ENCODE data around the gene SLC16A8.
"Not testable (repeated sequence)": the region's sequence is repeated elsewhere in the genome, so short reads cannot be mapped to it uniquely, and the experiment has no call there.

The SLC16A8 gene

GRCh38 chr22:38081636-38081940, 2.4 kb downstream of the SLC16A8 start:
- no peak for DNase-seq (ENCODE audit: low spot score)
- in situ Hi-C loops (cut with MboI; ENCODE audit: low sequenced_read_pairs, unreplicated experiment): no loop called here
- TF ChIP-seq CTCF (IDR thresholded peaks at IDR 0.05; ENCODE audit: borderline replicate concordance, control extremely low read depth, extremely low read depth, insufficient read depth, missing control alignments): no peak

DNA sequence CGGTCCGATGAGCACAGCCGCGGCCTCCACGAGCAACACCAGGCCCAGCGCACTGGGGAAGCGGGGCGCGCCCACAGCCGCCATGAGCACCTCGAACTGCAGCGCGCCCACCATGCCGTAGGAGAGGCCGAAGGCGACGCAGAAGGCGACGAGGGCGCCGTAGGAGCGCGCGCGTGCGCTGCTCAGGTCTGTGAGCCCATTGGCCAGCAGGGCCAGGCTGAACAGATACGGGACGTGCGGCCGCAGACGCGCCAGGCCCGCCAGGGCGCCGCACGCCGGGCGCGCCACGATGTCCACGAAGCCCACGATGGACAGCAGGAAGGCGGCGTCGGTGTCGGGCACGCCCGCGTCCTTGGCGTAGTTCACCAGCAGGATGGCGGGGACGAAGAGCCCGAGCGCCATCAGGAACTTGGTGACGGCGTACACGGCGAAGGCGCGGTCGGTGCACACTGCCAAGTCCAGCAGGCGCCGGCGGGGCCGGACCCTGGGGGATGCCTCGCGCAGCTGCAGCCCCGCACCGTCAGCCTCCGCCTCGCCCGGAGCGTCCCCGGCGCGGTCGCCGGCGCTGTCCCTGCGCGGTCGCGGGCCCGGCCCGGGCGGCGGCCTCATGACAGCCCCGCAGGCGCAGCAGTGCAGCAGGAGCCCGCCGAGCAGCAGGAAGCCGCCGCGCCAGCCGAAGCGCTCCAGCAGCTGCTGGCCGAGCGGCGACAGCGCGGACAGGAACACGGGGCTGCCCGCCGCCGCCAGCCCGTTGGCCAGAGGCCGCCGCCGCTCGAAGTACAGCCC, 2.9 kb downstream of the SLC16A8 start:
- no peak for TF ChIP-seq CTCF (IDR thresholded peaks at IDR 0.05; ENCODE audit: borderline replicate concordance, control extremely low read depth, extremely low read depth, insufficient read depth, missing control alignments)
- no peak for DNase-seq (ENCODE audit: low spot score)
- in situ Hi-C loops (cut with MboI; ENCODE audit: low sequenced_read_pairs, unreplicated experiment): no loop called here

GRCh38 chr22:38080474-38080849, 3.5 kb downstream of the SLC16A8 start:
- TF ChIP-seq CTCF (IDR thresholded peaks at IDR 0.05; ENCODE audit: borderline replicate concordance, control extremely low read depth, extremely low read depth, insufficient read depth, missing control alignments): no peak
- no peak for DNase-seq (ENCODE audit: low spot score)
- in situ Hi-C loops (cut with MboI; ENCODE audit: low sequenced_read_pairs, unreplicated experiment): no loop called here

- TF ChIP-seq CTCF (IDR thresholded peaks at IDR 0.05; ENCODE audit: borderline replicate concordance, control extremely low read depth, extremely low read depth, insufficient read depth, missing control alignments): no peak
- in situ Hi-C loops (cut with MboI; ENCODE audit: low sequenced_read_pairs, unreplicated experiment): no loop called here
- no peak for DNase-seq (ENCODE audit: low spot score)
These were observed 4.2 kb downstream of the SLC16A8 start for GRCh38 chr22:38079804-38080203.

DNA sequence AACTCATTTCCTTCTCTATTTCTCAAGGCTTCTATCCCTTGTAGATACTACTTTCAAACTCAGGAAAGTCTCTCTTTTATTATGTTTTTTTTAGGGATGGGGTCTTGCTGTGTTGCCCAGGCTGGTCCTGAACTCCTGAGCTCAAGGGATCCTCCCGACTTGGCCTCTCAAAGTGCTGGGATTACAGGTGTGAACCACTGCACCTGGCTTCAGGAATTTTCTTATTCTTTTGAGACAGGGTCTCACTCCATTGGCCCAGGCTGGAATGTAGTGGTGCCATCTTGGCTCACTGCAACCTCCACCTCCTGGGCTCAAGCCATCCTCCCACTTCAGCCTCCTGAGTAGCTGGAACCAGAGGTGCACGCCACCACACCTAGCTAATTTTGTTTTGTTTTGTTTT, 4.8 kb downstream of the SLC16A8 start:
- DNase-seq (ENCODE audit: low spot score); in situ Hi-C loops (cut with MboI; ENCODE audit: low sequenced_read_pairs, unreplicated experiment): not testable (repeated sequence)

DNA sequence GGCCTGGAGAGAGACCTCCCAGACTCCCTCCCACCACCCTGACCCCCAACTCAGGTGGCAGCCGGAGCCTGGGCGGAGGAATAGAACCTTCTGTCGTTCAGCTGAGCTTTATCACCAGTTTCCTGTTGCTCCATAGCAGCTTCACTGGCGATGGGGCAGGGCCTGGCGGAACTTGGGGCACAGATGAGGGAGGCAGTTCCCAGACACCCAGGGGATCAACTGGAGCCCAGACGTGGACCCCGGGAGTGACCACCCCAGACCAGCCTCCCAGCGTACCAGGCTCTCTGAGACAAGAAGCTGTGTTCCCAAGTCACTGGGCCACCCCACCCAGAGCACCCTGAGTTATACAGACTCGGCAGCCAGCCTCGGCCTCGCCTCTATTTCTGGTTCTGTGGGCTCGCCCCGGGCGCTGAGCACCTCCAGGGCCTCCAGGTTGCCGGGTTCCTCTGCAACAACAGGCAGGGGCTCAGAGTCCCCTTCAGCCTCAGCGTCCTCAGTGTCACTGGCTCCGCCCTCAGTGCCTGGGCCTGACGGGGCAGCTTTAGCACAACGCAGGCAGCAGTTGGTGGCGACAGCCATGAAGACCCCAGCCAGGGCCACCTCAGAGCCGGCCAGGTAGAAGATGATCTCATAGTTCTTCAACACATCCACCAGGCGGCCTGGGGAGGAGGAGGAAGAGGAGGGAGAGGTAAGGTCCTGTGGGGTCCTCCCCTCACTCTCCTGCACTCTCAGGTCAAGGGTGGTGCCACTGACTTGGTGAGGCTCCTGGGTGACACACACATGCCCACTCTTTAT, 5.7 kb downstream of the SLC16A8 start:
- TF ChIP-seq CTCF (IDR thresholded peaks at IDR 0.05; ENCODE audit: borderline replicate concordance, control extremely low read depth, extremely low read depth, insufficient read depth, missing control alignments): no peak
- DNase-seq (ENCODE audit: low spot score): no peak
- in situ Hi-C loops (cut with MboI; ENCODE audit: low sequenced_read_pairs, unreplicated experiment): no loop called here

- no peak for DNase-seq (ENCODE audit: low spot score)
- TF ChIP-seq CTCF (IDR thresholded peaks at IDR 0.05; ENCODE audit: borderline replicate concordance, control extremely low read depth, extremely low read depth, insufficient read depth, missing control alignments): no peak
- in situ Hi-C loops (cut with MboI; ENCODE audit: low sequenced_read_pairs, unreplicated experiment): no loop called here
These were observed 6.4 kb downstream of the SLC16A8 start for GRCh38 chr22:38077595-38077994.
